IPS-15b (cell line): ENCODE measurements around the gene DMD.

Source experiments
- H3K27me3 ChIP-seq: one replicate; pipeline ENCODE4 v1.6.1; 2013; ENCODE audit warnings: low read length; ENCODE audit not compliant: control insufficient read depth, insufficient read depth
- H3K36me3 ChIP-seq: one replicate; pipeline ENCODE4 v1.6.1; 2013; ENCODE audit warnings: low read length; ENCODE audit not compliant: control insufficient read depth, insufficient read depth
- H3K4me1 ChIP-seq: one replicate; pipeline ENCODE4 v1.6.1; 2013; ENCODE audit warnings: mild to moderate bottlenecking, low read length; ENCODE audit not compliant: control insufficient read depth, insufficient read depth
- H3K4me3 ChIP-seq: one replicate; pipeline ENCODE4 v1.5.1; 2013; ENCODE audit warnings: low read depth, low read length
- H3K9ac ChIP-seq: one replicate; pipeline ENCODE4 v1.6.1; 2013; ENCODE audit warnings: low read depth, mild to moderate bottlenecking, low read length
- H3K9me3 ChIP-seq: one replicate; pipeline ENCODE4 v1.6.1; 2013; ENCODE audit warnings: mild to moderate bottlenecking, low read length; ENCODE audit not compliant: control insufficient read depth, insufficient read depth

Gene DMD

DNA sequence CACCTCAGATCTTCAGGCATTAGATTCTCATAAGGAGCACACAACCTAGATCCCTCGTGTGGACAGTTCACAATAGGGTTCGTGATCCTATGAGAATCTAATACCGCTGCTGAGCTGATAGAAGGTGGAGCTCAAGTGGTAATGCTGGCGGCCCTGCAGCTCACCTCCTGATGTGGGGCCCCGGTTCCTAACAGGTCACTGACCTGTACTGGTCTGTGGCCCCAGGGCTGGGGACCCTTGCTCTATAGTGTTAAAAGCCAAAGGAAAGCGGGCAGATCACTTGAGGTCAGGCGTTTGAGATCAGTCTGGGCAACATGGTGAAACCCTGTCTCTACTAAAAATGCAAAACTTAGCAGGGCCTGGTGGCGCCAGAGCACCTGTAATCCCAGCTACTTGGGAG is 1092.5 kb downstream of the DMD start:
- Histone ChIP-seq H3K36me3 (no peaks in the 10 kb centered on the region), H3K27me3 (no peaks in the 10 kb centered on the region), H3K4me1 (no peaks in the 10 kb centered on the region), H3K9me3 (no peaks in the 10 kb centered on the region), H3K4me3 (no peak overlapping the region), H3K9ac (no peak overlapping the region)

DNA sequence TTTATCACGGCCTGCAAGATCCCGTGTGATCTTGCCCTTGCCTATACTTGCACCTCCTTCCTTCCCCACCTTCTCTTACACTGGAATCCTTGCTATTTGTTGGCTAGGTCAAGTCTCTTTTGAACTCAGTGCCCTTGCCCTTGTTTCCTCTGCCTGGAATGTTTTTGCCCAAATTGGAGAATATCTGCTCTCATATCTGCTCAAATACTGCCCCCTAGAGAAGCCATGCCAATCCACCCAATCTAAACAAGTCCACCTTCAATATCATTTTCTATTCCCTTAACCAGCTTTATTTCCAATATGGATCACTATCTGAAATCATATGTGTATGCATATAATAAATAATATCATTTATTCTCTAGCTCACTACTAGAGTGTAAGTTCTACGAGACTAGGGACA is 1095.3 kb downstream of the DMD start:
- no peaks in the 10 kb centered on the region for H3K27me3 ChIP-seq
- H3K4me3 ChIP-seq, result no peak overlapping the region
- no peaks in the 10 kb centered on the region for H3K36me3 ChIP-seq
- no peak overlapping the region for H3K9ac ChIP-seq
- H3K9me3 ChIP-seq, result no peaks in the 10 kb centered on the region
- H3K4me1 ChIP-seq, result no peaks in the 10 kb centered on the region

DNA sequence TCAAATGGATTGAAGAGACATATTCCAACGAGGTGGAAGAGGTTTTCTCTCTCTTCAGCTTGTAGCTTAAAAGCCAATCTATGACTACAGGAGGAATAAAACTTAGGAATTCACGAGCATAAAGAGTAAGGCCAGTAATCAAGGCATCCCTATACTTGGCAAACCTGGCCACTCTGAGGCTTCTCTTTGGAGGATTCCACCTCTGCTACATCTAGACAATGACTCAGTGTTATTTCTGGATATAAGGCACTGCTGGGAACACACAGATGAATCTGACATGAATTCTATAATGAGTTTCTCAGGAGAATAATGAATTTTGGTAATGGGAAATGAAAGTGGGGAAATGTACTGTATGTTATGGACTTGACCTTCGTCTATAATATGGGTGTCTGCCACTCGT is 1123.7 kb downstream of the DMD start:
- Histone ChIP-seq H3K9ac (no peak overlapping the region), H3K4me1 (no peaks in the 10 kb centered on the region), H3K4me3 (no peak overlapping the region), H3K36me3 (no peaks in the 10 kb centered on the region), H3K27me3 (no peaks in the 10 kb centered on the region), H3K9me3 (no peaks in the 10 kb centered on the region)

GRCh38 chrX:32084757-32085156 is 1126.6 kb downstream of the DMD start:
- Histone ChIP-seq H3K4me3 (no peak overlapping the region), H3K9ac (no peak overlapping the region), H3K9me3 (no peaks in the 10 kb centered on the region), H3K36me3 (no peaks in the 10 kb centered on the region), H3K27me3 (no peaks in the 10 kb centered on the region), H3K4me1 (no peaks in the 10 kb centered on the region)

DNA sequence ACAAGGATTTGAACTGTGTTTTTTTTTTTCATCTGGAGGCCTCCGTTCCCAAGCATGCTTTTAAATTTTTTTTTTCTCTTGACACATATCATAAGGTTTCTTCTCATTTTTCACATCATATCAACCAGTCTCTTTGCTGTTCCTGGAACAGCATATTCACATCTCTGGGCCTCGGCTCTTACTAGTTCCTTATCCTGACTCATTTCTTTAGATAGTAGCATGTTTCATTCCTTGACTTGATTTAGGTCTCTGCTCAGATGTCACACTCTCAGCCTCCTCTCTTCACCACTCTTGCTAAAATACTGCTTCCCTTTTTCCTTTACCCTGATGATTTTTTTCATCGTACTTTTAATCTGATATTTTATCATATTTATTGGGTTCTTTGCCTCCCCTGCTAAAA is 1163.1 kb downstream of the DMD start:
- no peak overlapping the region for H3K4me3 ChIP-seq
- no peaks in the 10 kb centered on the region for H3K36me3 ChIP-seq
- no peak overlapping the region for H3K9ac ChIP-seq
- no peaks in the 10 kb centered on the region for H3K4me1 ChIP-seq
- H3K9me3 ChIP-seq, result no peaks in the 10 kb centered on the region
- H3K27me3 ChIP-seq, result no peaks in the 10 kb centered on the region

DNA sequence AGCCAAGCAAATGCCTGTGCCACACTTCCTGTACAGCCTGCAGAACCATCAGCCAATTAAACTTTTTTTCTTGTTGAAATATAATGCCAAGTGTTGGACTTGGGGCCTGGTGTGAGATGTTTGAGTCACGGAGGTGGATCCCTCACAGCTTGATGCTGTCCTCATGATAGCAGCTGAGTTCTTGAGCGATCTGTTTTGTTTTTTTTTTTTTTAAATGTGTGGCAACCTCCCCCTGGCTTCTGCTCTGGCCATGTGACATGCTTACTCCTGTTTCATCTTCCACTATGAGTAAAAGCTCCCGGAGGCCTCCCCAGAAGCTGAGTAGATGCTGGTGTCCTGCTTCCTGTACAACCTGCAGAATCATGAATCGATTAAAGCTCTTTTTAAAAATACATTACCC is 1166.2 kb downstream of the DMD start:
- Histone ChIP-seq H3K9me3 (no peaks in the 10 kb centered on the region), H3K4me3 (no peak overlapping the region), H3K9ac (no peak overlapping the region), H3K4me1 (no peaks in the 10 kb centered on the region), H3K27me3 (no peaks in the 10 kb centered on the region), H3K36me3 (no peaks in the 10 kb centered on the region)

- Histone ChIP-seq H3K9ac (no peak overlapping the region), H3K9me3 (no peaks in the 10 kb centered on the region), H3K27me3 (no peaks in the 10 kb centered on the region), H3K36me3 (no peaks in the 10 kb centered on the region), H3K4me3 (no peak overlapping the region), H3K4me1 (no peaks in the 10 kb centered on the region)
Observed at GRCh38 chrX:32041181-32041580, 1170.2 kb downstream of the DMD start.

DNA sequence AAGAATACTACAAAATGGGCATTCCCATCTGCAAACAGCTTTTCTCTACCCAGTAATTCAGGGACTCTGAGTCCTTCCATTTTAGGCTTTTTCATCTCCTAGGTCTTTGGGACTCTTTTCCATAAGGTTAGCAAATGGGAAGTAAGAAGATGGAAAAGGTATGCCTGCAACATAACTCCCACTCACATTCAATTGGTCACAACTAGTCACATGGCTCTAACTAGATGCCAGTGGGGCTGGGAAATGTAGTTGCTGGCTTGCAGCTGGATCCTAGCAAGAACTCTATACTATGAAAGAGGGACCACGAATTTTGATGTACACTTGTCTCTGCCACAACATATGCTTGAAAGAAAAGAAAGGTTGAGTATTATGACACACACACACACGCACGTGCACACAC is 1184.6 kb downstream of the DMD start:
- Histone ChIP-seq H3K4me3 (no peak overlapping the region), H3K4me1 (no peaks in the 10 kb centered on the region), H3K36me3 (no peaks in the 10 kb centered on the region), H3K9ac (no peak overlapping the region), H3K27me3 (no peaks in the 10 kb centered on the region), H3K9me3 (no peaks in the 10 kb centered on the region)

DNA sequence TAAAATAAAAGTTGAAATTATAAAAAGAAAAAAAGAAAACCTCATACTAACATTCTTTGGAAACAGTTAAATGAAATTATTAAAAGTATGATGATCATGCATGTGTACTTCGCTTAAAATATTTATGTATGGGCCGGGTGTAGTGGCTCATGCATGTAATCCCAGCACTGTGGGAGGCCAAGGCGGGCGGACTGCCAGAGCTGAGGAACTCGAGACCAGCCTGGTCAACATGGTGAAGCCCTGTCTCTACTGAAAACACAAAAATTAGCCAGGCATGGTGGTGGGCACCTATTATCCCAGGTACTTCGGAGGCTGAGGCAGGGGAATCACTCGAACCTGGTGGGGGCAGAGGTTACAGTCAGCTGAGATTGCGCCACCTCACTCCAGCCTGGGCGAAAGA is 1187.3 kb downstream of the DMD start:
- Histone ChIP-seq H3K36me3 (no peaks in the 10 kb centered on the region), H3K27me3 (no peaks in the 10 kb centered on the region), H3K9me3 (no peaks in the 10 kb centered on the region), H3K4me1 (no peaks in the 10 kb centered on the region), H3K9ac (no peak overlapping the region), H3K4me3 (no peak overlapping the region)

DNA sequence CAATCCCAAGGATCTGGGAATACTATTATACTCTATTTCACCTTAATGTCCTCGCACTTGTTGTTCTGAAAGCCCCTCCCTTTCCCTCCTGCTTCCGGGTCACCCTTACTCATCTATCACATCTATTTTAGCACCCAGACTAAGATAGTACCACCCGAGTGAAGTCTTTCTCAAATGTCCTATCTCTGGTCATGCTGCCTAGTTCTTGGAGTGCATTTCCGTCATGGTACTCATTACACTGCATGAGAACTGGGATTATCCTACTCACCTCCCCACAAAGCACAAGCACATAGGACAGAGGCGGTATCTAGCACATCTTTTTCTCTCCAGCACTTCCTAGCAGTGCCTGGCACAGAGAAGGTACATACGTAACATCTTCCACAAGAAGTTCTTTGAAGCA is 1195.2 kb downstream of the DMD start:
- Histone ChIP-seq H3K4me3 (no peak overlapping the region), H3K36me3 (no peaks in the 10 kb centered on the region), H3K9me3 (no peaks in the 10 kb centered on the region), H3K4me1 (no peaks in the 10 kb centered on the region), H3K27me3 (no peaks in the 10 kb centered on the region), H3K9ac (no peak overlapping the region)

DNA sequence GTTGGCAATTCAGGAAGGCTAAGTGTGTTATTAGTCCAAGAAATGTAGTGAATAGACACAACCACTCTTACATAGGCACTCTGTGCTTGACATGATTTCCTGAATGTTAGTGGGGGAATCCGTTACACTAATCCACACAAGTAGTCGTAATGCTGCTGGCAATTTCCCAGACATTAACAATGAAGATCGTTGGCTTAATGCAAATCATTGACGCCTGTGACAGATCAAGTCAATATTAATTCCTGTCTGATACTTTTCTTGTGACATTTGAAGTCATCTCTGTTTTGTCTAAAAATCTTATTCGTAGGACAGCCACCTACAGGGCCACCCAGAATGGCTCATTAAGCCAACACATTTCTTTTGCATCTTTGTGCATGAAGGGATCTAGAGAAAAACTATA is 1200.4 kb downstream of the DMD start:
- no peak overlapping the region for H3K4me3 ChIP-seq
- no peaks in the 10 kb centered on the region for H3K36me3 ChIP-seq
- no peaks in the 10 kb centered on the region for H3K27me3 ChIP-seq
- no peaks in the 10 kb centered on the region for H3K9me3 ChIP-seq
- H3K9ac ChIP-seq, result no peak overlapping the region
- no peaks in the 10 kb centered on the region for H3K4me1 ChIP-seq

- no peaks in the 10 kb centered on the region for H3K27me3 ChIP-seq
- H3K4me1 ChIP-seq, result no peaks in the 10 kb centered on the region
Observed at GRCh38 chrX:32010212-32010611, 1201.1 kb downstream of the DMD start.

GRCh38 chrX:31993637-31994036 is 1217.7 kb downstream of the DMD start:
- no peaks in the 10 kb centered on the region for H3K9me3 ChIP-seq
- H3K27me3 ChIP-seq, result no peaks in the 10 kb centered on the region
- H3K4me1 ChIP-seq, result no peaks in the 10 kb centered on the region
- no peak overlapping the region for H3K4me3 ChIP-seq
- H3K36me3 ChIP-seq, result no peaks in the 10 kb centered on the region
- H3K9ac ChIP-seq, result no peak overlapping the region

More at GRCh38 chrX:32010212-32010611, 1201.1 kb downstream of the DMD start:
- Histone ChIP-seq H3K4me3 (no peak overlapping the region), H3K9me3 (no peaks in the 10 kb centered on the region), H3K36me3 (no peaks in the 10 kb centered on the region), H3K9ac (no peak overlapping the region)
